Measurements from ENCODE around the gene IDNK.

Gene IDNK

DNA sequence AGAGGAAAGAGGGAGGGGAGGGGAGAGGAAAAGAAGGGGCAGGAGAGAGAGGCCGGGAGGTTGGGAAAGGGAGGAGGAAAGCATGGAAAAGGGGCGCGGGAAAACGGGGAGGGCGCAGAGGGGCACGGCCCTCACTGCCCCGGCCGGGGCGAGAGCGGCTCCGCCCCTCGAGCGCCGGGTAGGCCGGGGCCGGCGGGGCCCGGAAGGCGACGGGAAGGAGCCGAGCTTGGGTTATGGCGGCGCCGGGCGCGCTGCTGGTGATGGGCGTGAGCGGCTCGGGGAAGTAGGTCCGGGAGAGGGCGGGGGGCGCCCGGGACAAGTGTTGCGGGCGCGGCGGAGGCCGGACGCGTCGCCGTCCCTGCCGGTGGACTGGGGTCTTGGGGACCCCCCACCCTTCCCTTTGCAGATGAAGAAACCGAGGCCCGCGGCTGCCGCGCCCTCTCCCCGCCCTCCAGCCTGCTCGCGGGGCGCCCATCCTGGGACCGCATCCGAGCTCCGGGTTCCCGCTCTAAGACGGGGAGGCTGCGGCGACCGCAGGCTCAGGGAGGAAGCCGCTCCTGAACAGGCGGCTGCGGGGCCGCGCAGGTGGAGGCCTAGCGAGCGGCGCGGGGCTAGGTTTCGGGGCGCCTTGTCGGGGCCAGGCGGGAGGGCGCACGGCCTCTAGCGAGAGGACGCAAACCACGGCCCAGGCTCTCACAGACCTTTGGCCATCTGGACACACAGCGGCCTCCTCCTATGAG is at the start of gene IDNK:
IDNK (plus strand) TSS at position 205 of the 740 bp plus-strand sequence; CDS start at position 234, 29 bp downstream.
- TF ChIP-seq, protein P1, sequence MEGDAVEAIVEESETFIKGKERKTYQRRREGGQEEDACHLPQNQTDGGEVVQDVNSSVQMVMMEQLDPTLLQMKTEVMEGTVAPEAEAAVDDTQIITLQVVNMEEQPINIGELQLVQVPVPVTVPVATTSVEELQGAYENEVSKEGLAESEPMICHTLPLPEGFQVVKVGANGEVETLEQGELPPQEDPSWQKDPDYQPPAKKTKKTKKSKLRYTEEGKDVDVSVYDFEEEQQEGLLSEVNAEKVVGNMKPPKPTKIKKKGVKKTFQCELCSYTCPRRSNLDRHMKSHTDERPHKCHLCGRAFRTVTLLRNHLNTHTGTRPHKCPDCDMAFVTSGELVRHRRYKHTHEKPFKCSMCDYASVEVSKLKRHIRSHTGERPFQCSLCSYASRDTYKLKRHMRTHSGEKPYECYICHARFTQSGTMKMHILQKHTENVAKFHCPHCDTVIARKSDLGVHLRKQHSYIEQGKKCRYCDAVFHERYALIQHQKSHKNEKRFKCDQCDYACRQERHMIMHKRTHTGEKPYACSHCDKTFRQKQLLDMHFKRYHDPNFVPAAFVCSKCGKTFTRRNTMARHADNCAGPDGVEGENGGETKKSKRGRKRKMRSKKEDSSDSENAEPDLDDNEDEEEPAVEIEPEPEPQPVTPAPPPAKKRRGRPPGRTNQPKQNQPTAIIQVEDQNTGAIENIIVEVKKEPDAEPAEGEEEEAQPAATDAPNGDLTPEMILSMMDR (IDR thresholded peaks at IDR 0.05; ENCODE audit: extremely low read depth, missing control alignments): no peak
- peak; percentile 86 for DNase-seq (ENCODE audit: low spot score)

DNA sequence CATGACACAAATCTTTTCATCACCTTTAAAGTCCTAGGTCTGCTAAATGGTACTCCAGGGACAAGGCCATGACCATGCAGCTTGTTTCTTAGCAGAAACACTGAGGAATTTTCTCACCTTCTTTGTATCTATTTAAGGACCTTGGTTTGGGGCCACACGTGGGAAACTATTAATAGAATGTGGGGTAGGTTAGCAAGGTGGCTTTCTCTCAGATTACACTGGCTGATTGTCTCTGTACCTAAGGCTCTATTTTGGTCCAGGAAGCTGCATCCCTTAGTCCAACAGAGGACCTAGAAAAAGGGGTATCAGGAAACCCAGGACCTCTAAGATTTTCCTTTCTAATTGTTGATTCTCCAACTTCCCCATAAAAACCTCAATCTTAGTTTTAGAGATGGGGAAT is 48.5 kb upstream of the IDNK start:
- TF ChIP-seq, protein P1 (IDR thresholded peaks at IDR 0.05; ENCODE audit: extremely low read depth, missing control alignments): no peak
- DNase-seq (ENCODE audit: low spot score): no peak

DNA sequence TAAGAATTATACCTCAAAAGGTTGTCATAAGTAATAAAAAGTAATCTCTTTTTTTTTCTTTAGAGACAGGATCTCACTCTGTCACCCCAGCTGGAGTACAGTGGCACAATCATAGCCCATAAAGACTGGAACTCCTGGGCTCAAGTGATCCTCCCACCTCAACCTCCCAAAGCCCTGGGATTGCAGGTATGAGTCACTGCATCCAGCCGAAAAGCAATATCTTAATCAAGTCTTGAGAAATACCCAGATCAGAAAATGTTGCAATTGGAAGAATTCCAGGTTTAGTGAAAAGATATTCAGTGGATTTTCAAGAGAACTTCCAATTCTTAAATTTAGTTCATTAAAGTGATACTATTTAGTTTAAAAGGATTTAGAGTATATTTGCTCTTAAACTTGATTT is 40.9 kb upstream of the IDNK start:
- TF ChIP-seq, protein P1 (IDR thresholded peaks at IDR 0.05; ENCODE audit: extremely low read depth, missing control alignments): no peak
- DNase-seq (ENCODE audit: low spot score): no peak

DNA sequence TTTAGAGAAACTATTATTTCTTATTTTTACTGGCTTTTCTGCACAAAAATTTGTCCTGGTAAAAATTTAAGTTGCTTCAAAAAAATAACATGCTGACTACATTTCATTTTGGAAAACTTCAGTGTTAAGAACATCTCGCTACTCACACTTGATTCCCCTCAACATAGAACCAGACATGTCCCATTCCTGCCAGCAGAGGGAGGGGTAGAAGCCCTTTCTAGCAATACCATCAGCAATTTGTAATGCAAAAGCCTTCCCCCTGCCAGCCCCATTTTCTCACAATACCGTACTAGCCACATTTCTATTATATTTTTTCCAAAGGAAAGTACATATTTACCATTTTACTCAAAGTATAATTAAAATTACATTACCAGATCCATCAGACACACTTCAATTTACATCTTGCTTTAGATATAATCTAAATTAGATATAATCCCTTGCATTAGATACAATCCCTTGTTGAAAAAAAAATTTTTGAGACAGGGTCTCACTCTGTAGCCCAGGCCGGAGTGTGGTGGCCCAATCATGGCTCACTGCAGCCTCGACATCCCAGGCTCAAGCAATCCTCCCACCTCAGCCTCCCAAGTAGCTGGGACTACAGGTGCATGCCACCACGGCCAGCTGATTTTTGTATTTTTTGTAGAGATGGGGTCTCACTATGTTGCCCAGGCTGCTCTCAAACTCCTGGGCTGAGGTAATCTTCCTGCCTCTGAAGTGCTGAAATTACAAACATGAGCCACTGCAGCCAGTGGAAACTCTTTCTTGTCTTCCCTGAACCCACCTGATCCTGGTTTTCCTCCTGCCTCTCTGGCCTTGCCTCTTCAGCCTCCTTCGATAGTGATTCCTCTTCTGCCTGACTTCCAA is 39.6 kb upstream of the IDNK start:
- TF ChIP-seq, protein P1 (IDR thresholded peaks at IDR 0.05; ENCODE audit: extremely low read depth, missing control alignments): peak; percentile 30
- DNase-seq (ENCODE audit: low spot score): peak; percentile 58

DNA sequence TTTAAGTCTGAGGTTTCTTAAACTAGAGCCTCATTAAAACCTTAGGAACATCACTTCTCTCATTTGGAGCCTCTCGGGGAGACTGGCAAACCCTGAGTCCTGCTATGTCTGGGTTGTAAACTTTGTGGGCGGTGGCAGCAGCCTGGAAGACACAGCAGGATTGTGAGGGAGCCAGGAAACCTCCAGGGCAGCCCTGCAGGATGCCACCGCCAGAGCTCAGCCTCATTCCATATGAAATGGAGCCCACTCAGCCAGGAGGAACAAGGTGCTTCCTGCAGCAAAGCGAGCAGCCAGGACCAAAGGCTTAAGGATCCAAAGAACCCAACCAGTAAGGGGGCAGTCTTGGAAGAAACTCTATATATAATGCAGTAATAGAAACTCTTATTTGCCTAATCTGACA is 37.9 kb upstream of the IDNK start:
- TF ChIP-seq, protein P1 (IDR thresholded peaks at IDR 0.05; ENCODE audit: extremely low read depth, missing control alignments): no peak
- DNase-seq (ENCODE audit: low spot score): no peak

DNA sequence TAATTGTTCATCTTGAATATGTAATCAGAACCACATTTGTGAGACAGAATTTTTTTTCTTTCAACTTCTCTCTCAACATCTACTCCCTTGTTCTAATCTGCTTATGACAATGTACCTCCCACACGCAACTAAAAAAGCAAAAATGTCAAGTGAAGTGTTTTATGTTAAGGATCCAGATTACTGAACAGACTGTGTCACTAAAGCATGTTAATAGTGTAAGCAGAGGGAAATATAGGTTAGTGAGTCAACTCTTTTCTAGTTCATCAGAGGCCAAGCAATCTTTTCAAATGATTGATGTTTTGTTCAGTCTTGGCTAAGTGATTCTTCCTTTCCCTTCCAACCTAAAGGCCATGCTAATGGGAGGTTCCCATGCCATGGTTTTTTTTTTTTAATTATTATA is 34.7 kb upstream of the IDNK start:
- TF ChIP-seq, protein P1 (IDR thresholded peaks at IDR 0.05; ENCODE audit: extremely low read depth, missing control alignments): no peak
- DNase-seq (ENCODE audit: low spot score): no peak

DNA sequence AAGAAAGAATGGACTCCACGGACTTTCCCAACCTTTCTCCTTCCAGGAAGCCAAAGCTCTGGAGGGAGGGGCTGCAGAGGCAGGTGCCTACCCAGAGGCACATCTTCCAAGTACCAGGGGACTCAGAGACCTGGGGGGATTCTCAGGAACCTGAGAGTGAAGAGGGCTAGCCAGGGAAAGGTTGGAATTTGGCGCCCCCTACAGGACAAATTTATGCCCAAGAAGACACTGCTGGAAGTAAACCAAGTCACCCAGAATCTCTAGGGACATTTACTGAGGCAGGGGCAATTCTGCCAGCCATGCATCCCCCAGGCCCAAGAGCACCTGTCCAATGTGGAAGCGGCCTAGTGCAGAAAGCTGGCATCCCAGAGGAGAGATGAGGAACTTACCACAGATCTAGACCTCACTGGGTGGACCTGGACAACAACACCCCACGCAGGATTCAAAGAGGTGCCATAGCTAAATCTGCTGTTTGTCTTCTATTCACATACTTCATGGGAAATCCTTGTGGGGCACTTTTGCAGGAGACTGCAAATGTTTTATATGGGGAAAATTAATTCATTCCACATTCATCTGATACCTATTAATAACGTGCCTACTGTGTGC is 25.9 kb upstream of the IDNK start:
- peak; percentile 56 for DNase-seq (ENCODE audit: low spot score)
- TF ChIP-seq, protein P1 (IDR thresholded peaks at IDR 0.05; ENCODE audit: extremely low read depth, missing control alignments): peak; percentile 77

Data from GM20000 (cell line).